Naive thymus-derived CD8-positive, alpha-beta T cell (primary cell): Measurements from ENCODE around the gene CEND1. TPM values are rescaled to one million over a fixed set of nuclear protein-coding genes. Genes with fewer than 3 reads are reported as not detected.

Experiments
- ATAC-seq, 2 donors: fragments of 150-1000 bp; cut with Tn5 transposase in 1 of 2; sonication (Bioruptor Pico), chemical (Tn5 transposase) in 1 of 2; 1 replicate in 1 of 2; 2 replicates in 1 of 2; pipeline ENCODE4 v1.10.0; 2021; ENCODE audit warnings: mild to moderate bottlenecking in 2 of 2, moderate library complexity in 2 of 2
- POLR2A ChIA-PET: fragments of 350-600 bp; sonication (Branson Sonifier 250); formaldehyde crosslinking; loops from one replicate; lab custom pipeline; 2021; ENCODE audit warnings: antibody characterized with exemption; lab: Charles Lee
- DNase-seq, 10 donors: peaks; one replicate each; pipeline versions ENCODE4 v3.0.0 to v3.0.0-alpha.2; 2020 to 2022
- H3K27ac Mint-ChIP-seq, 10 donors: one replicate each; pipeline ENCODE4 v1.8.0; 2020 to 2022; ENCODE audit warnings: mild to moderate bottlenecking in 10 of 10, mixed read lengths in 10 of 10, moderate library complexity in 4 of 10, inconsistent platforms in 1 of 10
- H3K27me3 Mint-ChIP-seq, 5 donors: one replicate each; pipeline ENCODE4 v1.8.0; 2021 to 2022; ENCODE audit warnings: mixed read lengths in 5 of 5
- H3K36me3 Mint-ChIP-seq, 3 donors: one replicate each; pipeline ENCODE4 v1.8.0; 2020 to 2022; ENCODE audit warnings: mixed read lengths in 3 of 3, mild to moderate bottlenecking in 2 of 3, inconsistent platforms in 1 of 3
- H3K4me1 Mint-ChIP-seq, 4 donors: one replicate each; pipeline ENCODE4 v1.8.0; 2021 to 2022; ENCODE audit warnings: mixed read lengths in 4 of 4
- H3K4me3 Mint-ChIP-seq, 10 donors: one replicate each; pipeline ENCODE4 v1.8.0; 2020 to 2022; ENCODE audit warnings: mild to moderate bottlenecking in 10 of 10, mixed read lengths in 10 of 10, moderate library complexity in 6 of 10, inconsistent platforms in 1 of 10
- H3K9me3 Mint-ChIP-seq, 9 donors: one replicate each; pipeline ENCODE4 v1.8.0; 2020 to 2022; ENCODE audit warnings: mixed read lengths in 9 of 9, mild to moderate bottlenecking in 3 of 9, inconsistent platforms in 1 of 9, moderate library complexity in 1 of 9
- polyA plus RNA-seq, 3 donors: library from polyadenylated mRNA; unstranded; fragments of 300-500 nt; fragmentation: Illumina TruSeq; gene quantifications; one replicate each; pipeline ENCODE4 v1.2.3, GENCODE V29; 2021
- total RNA-seq, 8 experiments: library from RNA in 2 of 8; stranded (reverse) in 2 of 8; gene quantifications; one replicate each; pipeline ENCODE4 v1.2.3 and lab custom pipeline; 2021 to 2026

Gene CEND1
- not detected for total RNA-seq
- polyA plus RNA-seq = not detected
- total RNA-seq (lab: John Stamatoyannopoulos, UW) = 0 to 0.49 (median 0.08) reads per million in 6 experiments

DNA sequence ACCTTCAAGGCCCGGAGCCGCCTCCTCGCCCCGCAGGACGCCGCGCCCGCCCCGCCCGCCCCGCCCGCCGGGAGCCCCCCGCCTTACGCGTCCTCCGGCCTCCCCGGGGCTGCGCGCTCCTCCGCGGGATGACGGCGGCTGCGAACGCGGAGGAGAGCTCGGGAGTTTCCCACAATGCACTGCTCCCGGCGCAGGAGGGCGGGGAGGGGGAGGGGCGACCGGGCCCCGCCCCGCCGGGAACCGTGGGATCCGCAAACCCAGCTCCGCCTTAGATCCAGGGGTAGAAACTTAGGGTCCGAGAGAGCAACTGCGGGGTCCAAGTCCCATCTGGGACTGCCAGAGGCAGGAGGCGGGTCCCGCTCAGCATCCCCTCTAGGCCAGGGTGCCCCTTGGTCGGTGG, at the start of gene CEND1:
CEND1 (minus strand) TSS at position 148 of the 400 bp plus-strand sequence. CDS start 1,514 bp downstream, outside the sequence.
- Mint-ChIP-seq H3K4me1 (peaks cover 6 to 21% (median 14%) of the 10 kb centered on the region in 4 donors), H3K27ac (peak within 1 kb of the TSS in 1 of 10 donors; percentile 70), H3K4me3 (peak within 1 kb of the TSS in 2 of 10 donors; percentile 10 to 35), H3K9me3 (no peaks in the 10 kb centered on the region), H3K36me3 (peaks cover 0 to 15% (median 4%) of the 10 kb centered on the region in 3 donors), H3K27me3 (peaks cover 0 to 5% (median 0%) of the 10 kb centered on the region in 5 donors)
- POLR2A ChIA-PET = interaction anchor here (1.0 to 1.8 kb wide), 2 partner anchors 14 to 43 kb away, joined by 3 to 4 read pairs; partner anchors contain the start of genes CD151 and PIDD1
- peak; percentile 50 to 58 for ATAC-seq
- peak in 1 of 10 donors; percentile 25 for DNase-seq

DNA sequence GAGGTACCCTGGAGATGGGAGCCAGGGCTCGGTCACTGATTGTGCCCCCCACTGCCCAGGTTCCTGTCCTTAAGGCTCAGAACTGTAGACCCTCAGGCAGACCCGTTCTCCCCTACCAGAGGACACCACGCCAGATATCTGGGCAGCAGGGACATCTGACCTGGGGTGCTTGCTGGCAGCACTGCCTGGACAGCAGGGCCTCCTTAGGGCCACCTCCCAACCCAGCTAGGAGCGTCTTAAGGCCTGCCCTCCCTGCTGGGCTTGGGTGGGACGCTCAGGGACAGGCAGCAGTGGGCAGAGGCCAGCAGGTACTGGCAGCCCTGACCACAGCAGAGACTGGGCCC, 49.4 kb upstream of the CEND1 start:
- Mint-ChIP-seq H3K27ac (peak overlapping the region in 1 of 10 donors; percentile 4), H3K9me3 (no peaks in the 10 kb centered on the region), H3K4me3 (no peak overlapping the region), H3K4me1 (peaks cover 8 to 41% (median 27%) of the 10 kb centered on the region in 4 donors), H3K27me3 (no peaks in the 10 kb centered on the region), H3K36me3 (peaks cover 0 to 9% (median 0%) of the 10 kb centered on the region in 3 donors)
- POLR2A ChIA-PET = interaction anchor here (6.1 to 12.0 kb wide), 3 partner anchors 9 to 19 kb away, joined by 51 to 127 read pairs (median 92); partner anchors contain the start of genes CD151, CRACR2B and PNPLA2
- DNase-seq (no peak), ATAC-seq (no peak)

DNA sequence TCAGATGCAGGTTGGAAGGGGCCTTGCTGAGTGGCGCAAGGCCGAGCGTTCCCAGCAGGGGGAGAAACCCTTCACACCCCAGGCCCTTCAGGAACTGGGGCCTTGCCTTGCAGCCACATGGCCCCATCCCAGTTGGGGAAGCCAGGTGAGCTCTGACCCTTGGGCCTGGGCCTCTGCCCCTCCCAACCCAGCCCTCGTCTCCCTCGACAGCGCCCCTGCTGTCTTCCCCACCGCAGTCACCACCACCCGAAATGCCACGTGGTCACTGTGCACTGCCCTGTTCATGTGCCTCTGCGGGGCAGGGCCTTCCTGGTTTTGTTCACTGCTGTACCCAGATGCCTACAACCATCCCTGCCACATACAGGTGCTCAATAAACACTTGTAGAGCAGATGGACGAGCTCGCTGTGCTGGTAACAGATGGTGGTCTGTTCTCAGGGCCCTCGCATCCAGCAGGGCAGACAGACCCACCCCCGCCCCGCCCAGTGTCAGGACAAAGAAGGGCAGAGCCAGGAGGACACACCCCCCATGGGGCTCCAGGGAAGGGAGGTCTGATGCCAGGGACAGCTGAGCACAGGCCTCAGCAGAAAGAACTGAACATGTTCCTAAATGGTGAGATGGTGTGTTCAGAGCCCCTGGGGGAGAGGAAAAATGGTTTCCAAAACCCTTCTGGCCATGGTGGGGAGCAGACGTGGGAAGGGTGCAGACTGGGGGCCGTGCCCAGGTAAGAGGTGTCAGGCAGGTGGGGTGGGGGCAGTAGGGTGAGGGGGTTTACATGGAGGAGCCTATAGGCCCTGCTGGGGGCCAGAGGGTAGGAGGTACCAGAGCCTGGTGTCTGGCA, 48.8 kb upstream of the CEND1 start:
- Mint-ChIP-seq H3K27ac (peak overlapping the region in 4 of 10 donors; percentile 31 to 54 (median 42)), H3K4me3 (peak overlapping the region in 1 of 10 donors; percentile 14), H3K4me1 (peaks cover 9 to 41% (median 24%) of the 10 kb centered on the region in 4 donors), H3K9me3 (no peaks in the 10 kb centered on the region), H3K36me3 (peaks cover 0 to 9% (median 0%) of the 10 kb centered on the region in 3 donors), H3K27me3 (no peaks in the 10 kb centered on the region)
- POLR2A ChIA-PET = interaction anchor here (0.6 to 12.0 kb wide), 3 partner anchors 9 to 18 kb away, joined by 4 to 127 read pairs (median 4); partner anchors contain the start of gene PNPLA2
- DNase-seq (no peak), ATAC-seq (no peak)

DNA sequence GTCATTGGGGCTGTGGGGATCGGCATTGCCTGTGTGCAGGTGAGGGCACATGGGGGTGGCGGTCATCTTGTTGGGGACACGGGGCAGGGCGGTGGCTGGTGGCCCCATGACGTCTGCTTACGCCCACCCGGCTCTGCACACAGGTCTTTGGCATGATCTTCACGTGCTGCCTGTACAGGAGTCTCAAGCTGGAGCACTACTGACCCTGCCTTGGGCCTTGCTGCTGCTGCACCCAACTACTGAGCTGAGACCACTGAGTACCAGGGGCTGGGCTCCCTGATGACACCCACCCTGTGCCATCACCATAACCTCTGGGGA, 48.1 kb upstream of the CEND1 start:
- DNase-seq (no peak), ATAC-seq (no peak)
- no peak overlapping the region for H3K27ac Mint-ChIP-seq
- H3K27me3 Mint-ChIP-seq = no peaks in the 10 kb centered on the region
- POLR2A ChIA-PET = interaction anchor here (0.6 to 12.0 kb wide), 4 partner anchors 10 to 19 kb away, joined by 4 to 127 read pairs (median 4); partner anchors contain the start of gene PNPLA2
- H3K4me3 Mint-ChIP-seq = peak overlapping the region in 1 of 10 donors; percentile 38
- peaks cover 7 to 38% (median 20%) of the 10 kb centered on the region in 4 donors for H3K4me1 Mint-ChIP-seq
- H3K36me3 Mint-ChIP-seq = peaks cover 0 to 9% (median 0%) of the 10 kb centered on the region in 3 donors
- no peaks in the 10 kb centered on the region for H3K9me3 Mint-ChIP-seq

DNA sequence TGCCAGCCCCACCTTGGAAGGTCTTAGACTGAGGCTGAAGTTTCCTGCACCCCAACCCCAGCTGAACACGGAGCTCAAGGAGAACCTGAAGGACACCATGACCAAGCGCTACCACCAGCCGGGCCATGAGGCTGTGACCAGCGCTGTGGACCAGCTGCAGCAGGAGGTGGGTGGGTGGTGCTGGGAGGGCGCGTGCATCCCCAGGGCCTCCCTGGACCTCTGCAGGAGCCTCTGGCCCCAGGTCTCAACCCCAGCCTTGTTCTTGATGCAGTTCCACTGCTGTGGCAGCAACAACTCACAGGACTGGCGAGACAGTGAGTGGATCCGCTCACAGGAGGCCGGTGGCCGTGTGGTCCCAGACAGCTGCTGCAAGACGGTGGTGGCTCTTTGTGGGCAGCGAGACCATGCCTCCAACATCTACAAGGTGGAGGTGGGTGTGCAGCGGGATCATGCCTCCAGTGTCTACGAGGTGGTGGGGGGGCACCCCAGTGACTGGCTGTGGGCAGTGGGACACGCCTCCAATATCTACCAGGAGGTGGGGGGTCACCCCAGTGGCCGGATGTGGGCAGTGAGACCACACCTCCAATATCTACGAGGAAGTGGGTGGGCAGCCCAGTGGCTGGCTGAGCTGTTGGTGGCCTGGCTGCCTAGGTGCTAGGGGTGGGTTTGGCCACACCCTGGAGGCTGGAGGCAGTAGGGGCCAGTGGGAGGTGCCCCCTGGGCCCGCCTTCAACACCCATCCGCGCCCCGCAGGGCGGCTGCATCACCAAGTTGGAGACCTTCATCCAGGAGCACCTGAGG, 47.5 kb upstream of the CEND1 start:
- peaks cover 7 to 38% (median 21%) of the 10 kb centered on the region in 4 donors for H3K4me1 Mint-ChIP-seq
- H3K27me3 Mint-ChIP-seq = no peaks in the 10 kb centered on the region
- H3K27ac Mint-ChIP-seq = no peak overlapping the region
- no peak overlapping the region for H3K4me3 Mint-ChIP-seq
- POLR2A ChIA-PET = interaction anchor here (1.0 to 12.0 kb wide), 4 partner anchors 7 to 17 kb away, joined by 4 to 127 read pairs (median 4); partner anchors contain the start of gene PNPLA2
- ATAC-seq (no peak), DNase-seq (no peak)
- H3K36me3 Mint-ChIP-seq = peaks cover 0 to 9% (median 0%) of the 10 kb centered on the region in 3 donors
- no peaks in the 10 kb centered on the region for H3K9me3 Mint-ChIP-seq

DNA sequence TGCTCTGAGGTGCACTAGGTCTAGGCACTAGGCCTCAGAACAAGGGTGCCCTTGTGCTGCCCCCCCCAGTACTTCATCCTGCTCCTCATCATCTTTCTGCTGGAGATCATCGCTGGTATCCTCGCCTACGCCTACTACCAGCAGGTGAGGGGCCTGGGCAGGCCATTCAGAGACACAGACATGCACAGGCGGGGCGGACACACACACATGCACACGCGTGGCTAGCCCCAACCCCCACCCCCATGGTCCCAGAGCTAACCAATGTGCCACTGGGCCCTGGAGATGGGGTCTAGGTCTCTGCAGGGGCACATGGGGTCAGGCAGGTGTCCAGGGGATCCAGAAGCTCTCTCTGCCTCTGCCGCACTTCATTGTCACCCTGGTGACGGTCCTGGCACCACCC, 46.8 kb upstream of the CEND1 start:
- Mint-ChIP-seq H3K4me1 (peaks cover 7 to 36% (median 25%) of the 10 kb centered on the region in 4 donors), H3K27ac (no peak overlapping the region), H3K4me3 (no peak overlapping the region), H3K27me3 (no peaks in the 10 kb centered on the region), H3K36me3 (peaks cover 0 to 9% (median 0%) of the 10 kb centered on the region in 3 donors), H3K9me3 (no peaks in the 10 kb centered on the region)
- POLR2A ChIA-PET = interaction anchor here (1.2 to 12.0 kb wide), 3 partner anchors 8 to 16 kb away, joined by 4 to 127 read pairs (median 5); partner anchors contain the start of gene PNPLA2
- no peak for DNase-seq
- ATAC-seq = no peak

DNA sequence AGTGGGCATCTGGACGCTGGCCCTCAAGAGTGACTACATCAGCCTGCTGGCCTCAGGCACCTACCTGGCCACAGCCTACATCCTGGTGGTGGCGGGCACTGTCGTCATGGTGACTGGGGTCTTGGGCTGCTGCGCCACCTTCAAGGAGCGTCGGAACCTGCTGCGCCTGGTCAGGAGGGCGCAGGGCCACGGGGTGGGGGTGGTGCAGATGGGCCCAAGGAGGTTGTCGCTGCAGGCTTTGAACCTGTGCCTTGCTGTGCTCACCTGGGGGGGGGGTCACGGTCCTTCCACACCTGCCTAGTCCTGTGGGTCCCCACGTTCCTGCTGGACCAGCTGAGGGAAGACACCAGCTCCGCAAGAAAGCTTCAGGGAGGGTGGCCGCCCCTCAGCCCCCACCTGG, 46.4 kb upstream of the CEND1 start:
- no peak for DNase-seq
- Mint-ChIP-seq H3K27ac (no peak overlapping the region), H3K9me3 (no peaks in the 10 kb centered on the region), H3K4me1 (peaks cover 7 to 36% (median 26%) of the 10 kb centered on the region in 4 donors), H3K4me3 (no peak overlapping the region), H3K36me3 (peaks cover 0 to 9% (median 0%) of the 10 kb centered on the region in 3 donors), H3K27me3 (no peaks in the 10 kb centered on the region)
- POLR2A ChIA-PET = interaction anchor here (1.2 to 12.0 kb wide), 2 partner anchors 9 to 16 kb away, joined by 4 to 127 read pairs; partner anchors contain the start of gene PNPLA2
- ATAC-seq = no peak

DNA sequence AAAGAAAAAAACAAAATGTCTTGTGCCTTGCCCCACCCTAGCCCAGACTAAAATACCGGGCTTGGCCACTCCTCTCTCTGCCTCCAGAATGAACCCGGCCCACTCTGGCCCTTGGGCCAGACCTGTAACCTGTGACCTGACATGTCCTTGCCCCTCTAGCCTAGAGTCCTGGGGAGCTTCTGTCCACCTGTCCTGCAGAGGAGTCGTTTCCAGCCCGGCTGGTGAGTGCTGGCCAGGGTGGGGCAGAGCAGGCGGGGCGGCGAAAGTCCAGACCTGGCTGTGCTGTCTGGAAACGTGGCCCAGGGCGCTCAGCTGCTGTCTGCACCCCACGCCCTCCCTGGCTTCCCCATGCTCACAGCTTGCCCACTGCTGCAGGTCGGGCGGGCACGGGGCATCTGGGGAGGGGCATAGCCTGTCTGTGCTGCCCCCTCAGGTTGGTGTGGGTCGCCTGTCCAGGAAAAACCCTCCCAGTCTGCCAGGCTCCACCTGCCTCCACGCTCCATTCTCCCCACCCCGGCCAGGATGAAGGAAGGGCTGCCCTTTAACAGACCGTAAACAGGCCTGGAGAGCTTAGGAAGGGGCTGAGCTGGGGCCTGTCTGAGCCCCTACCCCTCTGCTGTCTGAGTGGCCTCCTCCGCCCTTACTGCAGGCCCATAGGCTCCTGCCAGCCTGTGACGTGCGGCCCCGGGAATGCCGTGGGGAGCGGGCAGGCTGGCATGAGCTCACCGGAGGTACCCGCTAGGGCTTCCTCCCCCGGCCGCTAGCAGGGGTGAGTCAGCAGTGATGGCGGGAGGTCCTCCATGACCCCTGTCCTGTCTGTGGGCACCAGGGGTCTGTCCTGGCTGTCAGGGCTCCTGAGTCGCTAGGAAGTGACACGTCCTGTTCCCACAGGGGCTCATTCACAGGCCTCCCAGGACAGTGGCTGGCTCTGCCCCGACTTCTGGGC, 44.8 kb upstream of the CEND1 start:
- peaks cover 0 to 5% (median 0%) of the 10 kb centered on the region in 5 donors for H3K27me3 Mint-ChIP-seq
- DNase-seq = no peak
- H3K4me3 Mint-ChIP-seq = peak overlapping the region; percentile 25 to 76 (median 70)
- peaks cover 2 to 27% (median 25%) of the 10 kb centered on the region in 4 donors for H3K4me1 Mint-ChIP-seq
- no peak for ATAC-seq
- peak overlapping the region in 1 of 10 donors; percentile 25 for H3K27ac Mint-ChIP-seq
- POLR2A ChIA-PET = interaction anchor here (0.5 to 12.0 kb wide), 9 partner anchors 8 to 56 kb away, joined by 3 to 127 read pairs (median 5); partner anchors contain the start of genes PNPLA2, POLR2L and TSPAN4
- H3K9me3 Mint-ChIP-seq = no peaks in the 10 kb centered on the region
- peaks cover 0 to 4% (median 0%) of the 10 kb centered on the region in 3 donors for H3K36me3 Mint-ChIP-seq

DNA sequence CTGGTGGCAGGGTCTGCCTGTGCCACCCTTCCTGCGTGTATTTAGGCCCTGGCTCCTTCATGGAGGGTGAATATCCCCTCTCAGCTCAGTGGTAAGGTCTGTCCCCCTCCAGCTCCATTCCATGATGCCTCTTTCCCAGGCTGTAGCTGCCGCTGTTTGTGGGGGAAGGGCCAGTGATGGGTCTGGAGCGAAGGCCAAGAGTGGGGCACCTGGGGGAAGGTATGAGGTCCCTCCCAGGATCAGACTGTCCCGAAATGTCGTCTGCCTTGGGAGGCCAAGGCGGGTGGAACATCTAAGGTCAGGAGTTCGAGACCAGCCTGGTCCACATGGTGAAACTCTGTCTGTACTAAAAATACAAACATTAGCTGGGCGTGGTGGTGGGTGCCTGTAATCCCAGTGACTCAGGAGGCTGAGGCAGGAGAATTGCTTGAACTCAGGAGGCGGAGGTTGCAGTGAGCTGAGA, 44.0 kb upstream of the CEND1 start:
- peaks cover 5 to 35% (median 30%) of the 10 kb centered on the region in 4 donors for H3K4me1 Mint-ChIP-seq
- H3K36me3 Mint-ChIP-seq = peaks cover 0 to 1% (median 0%) of the 10 kb centered on the region in 3 donors
- DNase-seq (no peak), ATAC-seq (no peak)
- H3K27me3 Mint-ChIP-seq = peaks cover 0 to 12% (median 5%) of the 10 kb centered on the region in 5 donors
- H3K27ac Mint-ChIP-seq = peak overlapping the region in 2 of 10 donors; percentile 21 to 25
- no peaks in the 10 kb centered on the region for H3K9me3 Mint-ChIP-seq
- H3K4me3 Mint-ChIP-seq = peak overlapping the region; percentile 56 to 76 (median 70)
- POLR2A ChIA-PET = interaction anchor here (0.8 to 12.0 kb wide), 6 partner anchors 9 to 29 kb away, joined by 3 to 127 read pairs (median 5); partner anchors contain the start of genes PNPLA2, POLR2L and TSPAN4

DNA sequence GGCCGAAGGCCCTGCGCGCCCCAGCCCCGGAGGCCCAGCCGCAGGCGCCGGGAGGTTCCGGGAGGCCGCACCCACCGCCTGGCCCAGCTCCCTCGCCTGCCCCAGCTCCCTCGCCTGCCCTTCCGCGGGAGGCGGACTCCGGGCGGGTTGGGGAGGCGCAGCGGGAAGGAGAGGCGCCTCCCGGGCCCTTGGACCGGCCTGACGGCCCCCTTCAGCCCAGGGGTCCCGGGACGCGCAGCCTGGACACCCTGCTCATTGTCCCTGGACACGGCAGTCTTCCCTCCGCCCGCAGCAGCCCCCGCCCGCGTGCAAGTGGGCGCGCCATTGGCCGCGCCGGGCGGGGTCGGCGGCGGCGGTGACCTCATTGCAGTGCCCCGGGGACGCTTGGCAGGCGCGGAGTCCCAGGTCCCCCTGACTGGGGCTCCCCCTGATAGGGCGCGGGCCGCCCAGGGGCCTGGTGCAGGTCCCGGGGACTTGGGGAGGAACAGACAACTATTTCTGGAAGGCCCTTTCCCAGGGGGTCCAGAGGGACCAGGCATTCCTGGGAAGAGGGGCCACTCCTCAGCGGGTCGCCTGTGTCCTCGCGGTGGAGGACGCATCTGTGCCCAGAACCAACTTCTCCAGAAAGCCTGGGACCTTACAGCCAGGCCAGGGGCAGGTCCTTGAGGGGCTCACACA, 43.4 kb upstream of the CEND1 start:
- no peak overlapping the region for H3K27ac Mint-ChIP-seq
- no peaks in the 10 kb centered on the region for H3K9me3 Mint-ChIP-seq
- peak overlapping the region; percentile 29 to 76 (median 64) for H3K4me3 Mint-ChIP-seq
- POLR2A ChIA-PET = interaction anchor here (0.6 to 12.0 kb wide), 7 partner anchors 9 to 254 kb away, joined by 3 to 127 read pairs (median 5); partner anchors contain the start of genes CEND1, PNPLA2, POLR2L and TSPAN4
- H3K4me1 Mint-ChIP-seq = peaks cover 5 to 41% (median 34%) of the 10 kb centered on the region in 4 donors
- peaks cover 0 to 19% (median 6%) of the 10 kb centered on the region in 5 donors for H3K27me3 Mint-ChIP-seq
- no peaks in the 10 kb centered on the region for H3K36me3 Mint-ChIP-seq
- peak in 1 of 10 donors; percentile 43 for DNase-seq
- ATAC-seq = peak; percentile 40 to 50
